ENCODE data around the gene NTRK3.

Gene NTRK3

DNA sequence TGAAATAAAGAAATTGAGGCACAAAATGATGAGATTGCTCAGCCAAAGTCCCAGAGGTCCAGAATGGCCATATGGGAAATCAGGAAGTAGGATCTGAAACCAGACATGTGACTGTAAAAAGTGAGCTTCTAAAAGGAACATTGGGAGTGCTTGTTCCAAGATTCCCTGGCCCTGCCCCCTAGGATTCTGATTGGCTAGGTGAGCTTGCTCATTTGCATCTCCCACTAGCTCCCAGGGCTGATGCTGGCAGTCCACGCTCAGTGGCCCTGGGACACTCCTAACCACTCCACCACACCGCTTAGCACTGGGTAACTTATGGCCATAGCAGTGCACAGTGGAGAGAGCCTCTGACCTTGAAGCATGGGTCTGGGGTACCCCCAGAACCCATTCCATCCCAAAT lies 326.7 kb downstream of the NTRK3 start:
- no peak for DNase-seq

DNA sequence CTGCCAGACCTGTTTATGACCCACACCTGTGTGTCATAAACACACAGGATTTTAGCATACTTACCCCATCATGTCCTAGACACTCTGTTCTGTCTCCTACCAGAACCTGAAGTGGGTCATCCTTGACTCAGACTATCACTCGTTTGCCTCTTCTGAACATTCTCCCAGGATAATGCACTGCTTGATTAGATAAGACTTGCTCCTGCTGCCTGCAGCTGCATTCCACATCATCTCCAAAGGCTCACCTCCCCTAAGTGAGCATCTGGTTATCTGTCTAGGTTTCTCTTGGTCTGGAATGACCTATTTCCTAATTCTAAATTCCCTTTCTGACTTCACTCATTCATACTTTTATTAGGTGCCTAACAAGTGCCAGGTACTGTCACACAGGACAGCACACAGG lies 332.1 kb downstream of the NTRK3 start:
- no peak for DNase-seq

DNA sequence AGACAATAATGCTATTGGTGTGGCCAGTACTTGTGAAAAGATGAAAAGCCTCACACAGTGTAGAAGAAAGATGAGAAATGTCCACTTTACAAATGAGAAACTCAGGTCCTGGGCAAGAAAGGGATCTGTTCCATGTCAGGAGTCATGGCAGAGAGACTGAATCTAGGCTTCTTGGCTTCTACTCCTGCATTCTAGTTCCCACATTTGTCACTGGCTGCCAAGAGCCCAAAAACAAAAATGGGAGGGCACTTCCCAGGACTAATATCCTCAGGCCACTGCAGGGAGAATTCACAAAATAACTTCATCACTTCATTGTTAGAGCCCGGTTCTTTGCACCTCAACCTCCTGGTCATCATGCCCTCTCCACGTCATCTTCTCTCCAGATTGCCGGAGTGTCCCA lies 337.5 kb downstream of the NTRK3 start:
- no peak for DNase-seq

DNA sequence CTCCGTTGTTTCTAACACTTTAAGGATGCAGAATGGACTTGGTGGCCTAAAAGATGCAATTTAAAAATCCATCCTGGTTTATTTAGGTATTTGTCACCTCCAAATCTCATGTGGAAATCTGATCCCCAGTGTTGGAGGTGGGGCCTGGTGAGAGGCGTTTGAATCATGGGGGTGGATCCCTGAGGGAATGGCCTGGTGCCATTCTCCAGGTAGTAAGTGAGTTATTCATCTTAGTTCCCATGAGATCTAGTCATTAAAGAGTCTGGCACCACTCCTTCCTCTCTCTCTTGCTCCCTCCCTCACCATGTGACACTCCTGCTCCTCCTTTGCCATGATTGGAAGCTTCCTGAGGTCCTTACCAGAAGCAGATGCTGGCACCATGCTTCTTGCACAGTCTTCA lies 339.1 kb downstream of the NTRK3 start:
- DNase-seq: no peak

DNA sequence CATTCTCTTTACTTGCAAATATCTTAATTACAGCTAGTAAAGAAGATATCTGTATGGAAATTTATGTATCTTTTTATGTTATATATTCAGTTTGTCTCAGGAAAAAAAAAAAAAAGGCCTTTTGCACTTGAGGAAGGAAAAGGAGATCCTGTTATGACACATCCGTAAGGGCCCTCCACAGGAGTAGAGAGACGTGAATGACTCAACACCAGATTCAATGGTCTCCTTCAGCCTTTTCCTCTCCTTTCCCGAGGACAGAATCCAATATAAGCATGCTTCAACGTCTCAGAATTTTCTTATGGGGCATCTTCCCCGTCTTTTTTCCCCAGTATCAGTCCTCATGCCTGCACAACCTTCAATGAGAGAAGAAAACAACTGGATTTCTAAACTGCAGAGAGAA lies 340.3 kb downstream of the NTRK3 start:
- no peak for DNase-seq

DNA sequence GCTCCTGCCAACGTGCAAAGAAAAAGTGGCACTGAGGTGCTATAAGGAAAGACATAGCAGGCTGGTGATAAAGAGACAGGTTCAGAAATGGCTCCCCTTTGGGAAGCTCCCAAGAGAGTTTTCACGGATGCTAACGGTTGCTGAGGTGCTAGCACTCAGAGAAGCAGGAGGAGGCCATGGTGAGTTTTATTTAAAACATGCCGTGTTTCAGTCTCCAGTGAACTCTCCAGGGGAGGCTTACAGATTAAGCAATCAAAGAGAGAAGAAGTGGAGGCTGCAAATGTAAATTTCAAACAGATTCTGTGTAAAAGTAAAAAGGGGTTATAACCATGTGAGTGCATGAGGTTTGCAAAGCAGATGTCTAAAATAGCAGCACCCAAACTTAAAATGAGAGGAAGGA lies 346.2 kb downstream of the NTRK3 start:
- no peak for DNase-seq

DNA sequence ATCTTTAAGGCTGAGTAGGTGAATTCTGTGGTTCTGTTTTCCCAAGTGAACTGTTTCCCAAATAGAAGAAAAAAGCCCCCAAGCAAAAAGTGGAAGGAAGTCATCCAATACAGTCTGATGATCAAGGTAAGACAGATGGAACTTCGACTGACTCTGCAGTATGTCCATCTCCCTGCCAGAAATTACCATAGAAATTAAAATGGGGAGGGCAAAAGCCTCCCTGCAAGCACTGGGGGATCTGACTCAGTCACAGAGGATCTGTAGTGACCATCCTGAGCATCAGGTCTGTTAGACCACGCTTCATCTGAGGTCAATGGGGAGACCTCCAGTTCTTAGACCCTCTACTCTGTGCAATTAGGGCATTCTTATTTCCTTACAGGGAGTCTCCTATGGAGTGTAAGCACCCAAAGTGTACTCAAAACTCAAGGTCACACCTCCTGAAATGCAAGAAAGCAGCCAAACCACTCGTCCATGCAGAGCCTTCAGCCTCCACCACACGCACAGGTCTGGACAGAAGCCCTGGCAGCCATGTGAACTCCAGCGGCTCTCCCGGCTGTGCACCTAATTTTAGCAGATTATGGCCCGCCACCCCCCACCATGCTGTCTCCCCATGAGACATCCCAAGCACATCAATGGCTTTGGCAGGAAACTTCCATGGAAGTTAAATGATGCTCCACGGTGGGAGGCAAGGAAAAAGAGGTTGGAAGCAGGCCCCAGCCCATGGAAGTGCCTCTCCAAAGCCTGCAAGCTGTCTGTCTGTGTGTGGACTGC lies 348.7 kb downstream of the NTRK3 start:
- no peak for DNase-seq

DNA sequence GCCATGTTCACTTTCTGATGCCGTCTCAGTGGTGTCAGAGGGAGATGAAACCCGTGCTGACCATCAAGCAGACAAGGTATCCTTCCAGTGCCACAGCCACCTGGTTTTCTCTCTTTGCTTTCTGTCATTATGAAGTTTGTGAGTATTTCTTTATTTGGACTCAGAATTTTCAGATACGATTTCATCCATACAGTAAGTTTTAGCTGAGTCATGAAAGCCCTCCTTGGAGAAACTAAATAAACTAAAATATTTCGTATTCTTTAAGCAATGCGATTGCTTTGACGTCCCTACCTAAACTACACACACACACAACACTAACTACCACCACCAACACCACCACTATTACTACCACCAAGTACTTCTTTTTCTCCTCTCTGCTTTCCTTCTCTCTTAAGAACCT lies 350.1 kb downstream of the NTRK3 start:
- no peak for DNase-seq

DNA sequence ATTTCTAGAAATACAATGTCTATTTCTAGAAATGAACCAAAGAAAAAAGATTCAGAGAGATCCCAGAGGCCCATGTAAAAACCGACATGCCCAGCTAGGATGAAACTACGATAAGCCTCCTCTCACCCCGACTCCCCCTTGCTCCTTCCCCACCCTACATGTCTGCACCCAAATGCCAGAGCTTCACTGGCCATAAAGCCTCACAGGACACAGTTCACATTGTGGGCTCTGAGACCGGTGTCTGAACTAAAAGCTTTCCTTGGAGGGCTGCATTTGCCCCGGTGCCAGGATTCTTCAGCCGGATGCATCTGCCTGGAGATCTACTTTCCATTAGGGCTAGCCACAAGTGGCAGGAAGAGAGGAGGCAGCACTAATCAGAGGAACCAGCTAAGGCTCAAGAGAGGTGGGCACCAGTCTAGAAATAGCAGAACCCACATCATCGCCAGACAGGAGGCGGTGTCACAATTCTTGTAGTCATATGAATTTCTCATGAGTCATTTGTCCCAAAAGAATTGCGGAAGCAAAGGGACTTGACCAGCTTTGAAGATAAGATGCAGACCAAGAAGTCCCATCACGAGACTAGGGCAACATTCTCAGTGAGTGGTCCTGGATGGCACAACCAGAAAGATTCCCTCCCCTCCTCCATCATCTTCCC lies 353.6 kb downstream of the NTRK3 start:
- no peak for DNase-seq

DNA sequence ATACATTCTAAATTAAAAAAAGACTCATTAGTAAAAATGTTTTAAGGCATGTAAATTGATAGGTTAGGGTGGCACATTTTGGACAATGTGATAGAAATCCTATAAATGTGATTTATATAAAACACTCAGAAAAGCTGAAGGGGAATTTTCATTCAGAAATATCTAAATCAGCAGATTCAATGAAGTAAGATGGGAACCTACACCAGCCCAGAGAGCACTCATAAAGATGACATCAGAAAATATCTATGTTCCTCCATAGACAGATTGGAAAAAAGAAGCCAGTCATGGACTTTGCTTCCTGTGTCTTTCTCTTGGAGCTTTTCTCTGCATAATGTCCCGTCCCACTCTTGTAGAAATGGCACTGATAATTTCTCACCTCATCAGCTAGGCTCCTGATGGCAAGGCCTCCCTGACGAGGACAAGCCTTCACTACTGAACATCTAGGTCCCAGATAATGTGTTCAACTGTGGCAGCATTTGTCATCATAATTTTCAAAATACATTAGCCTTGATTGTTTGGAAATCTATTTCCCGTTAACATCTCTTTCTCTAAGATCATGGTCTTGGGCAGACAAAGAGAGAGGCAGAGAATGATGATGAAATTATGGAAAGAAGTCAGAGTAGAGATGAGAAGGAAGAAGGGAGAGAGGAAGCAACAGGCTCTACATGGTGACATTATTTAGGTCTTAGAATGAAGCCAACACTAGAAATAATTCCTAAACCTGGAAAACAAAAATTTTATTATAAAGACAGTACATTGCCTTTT lies 354.4 kb downstream of the NTRK3 start:
- no peak for DNase-seq

DNA sequence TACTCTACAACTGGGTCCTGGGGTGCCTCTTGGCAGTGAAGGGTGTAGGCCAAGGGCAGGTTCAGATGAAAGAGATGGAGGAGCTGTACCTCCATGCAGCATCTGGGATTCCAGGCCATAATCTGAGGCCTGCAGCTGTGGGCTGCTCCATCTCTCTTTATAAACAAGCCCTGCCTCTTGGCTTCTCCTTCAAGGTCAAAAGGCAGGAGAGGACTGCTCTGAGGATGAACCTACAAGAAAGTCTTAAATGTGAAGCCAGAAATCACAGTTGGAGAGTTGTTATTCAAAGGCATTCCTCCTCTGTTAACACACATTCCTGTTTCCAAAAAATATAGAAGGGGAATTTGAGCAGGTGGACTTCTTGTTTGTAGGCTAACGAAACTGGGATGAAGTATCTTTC lies 355.5 kb downstream of the NTRK3 start:
- no peak for DNase-seq

DNA sequence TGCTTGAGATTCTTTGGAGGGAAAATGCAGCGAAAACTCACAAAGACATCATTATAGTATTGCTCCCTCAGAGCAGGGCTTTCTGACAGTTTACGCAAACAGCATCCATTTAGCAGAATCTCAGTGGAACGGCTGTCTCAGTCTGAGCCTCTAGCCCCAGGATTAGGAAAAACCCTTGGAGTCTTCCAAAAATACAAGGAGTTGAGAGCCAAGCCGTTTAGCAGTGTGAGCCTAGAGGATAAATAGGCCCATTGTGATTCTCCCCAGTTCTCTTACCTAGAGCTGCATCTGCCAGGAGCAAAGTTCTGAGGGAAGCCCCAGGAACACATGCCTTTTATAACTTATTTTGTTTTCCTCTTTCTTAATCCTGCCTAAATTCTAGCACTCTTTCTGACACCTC lies 359.6 kb downstream of the NTRK3 start:
- no peak for DNase-seq

DNA sequence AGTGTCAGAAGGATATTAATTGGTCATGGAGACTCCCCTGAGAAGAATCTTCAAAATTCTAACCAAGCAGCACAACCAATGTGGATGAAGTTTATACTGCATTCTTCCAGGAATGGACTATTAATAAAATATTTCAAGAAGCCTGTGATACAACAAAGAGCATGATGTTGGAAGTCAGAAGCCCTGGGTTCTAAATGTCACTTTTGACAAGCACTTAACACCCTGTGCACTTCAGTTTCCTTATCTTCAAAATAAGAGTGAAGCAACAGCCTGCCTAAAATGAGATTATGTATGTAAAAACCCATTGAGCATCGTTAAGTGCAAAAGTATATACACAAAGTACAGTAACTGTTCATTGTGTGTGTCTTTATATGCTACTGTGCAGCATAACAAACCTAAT lies 369.4 kb downstream of the NTRK3 start:
- DNase-seq: no peak

DNA sequence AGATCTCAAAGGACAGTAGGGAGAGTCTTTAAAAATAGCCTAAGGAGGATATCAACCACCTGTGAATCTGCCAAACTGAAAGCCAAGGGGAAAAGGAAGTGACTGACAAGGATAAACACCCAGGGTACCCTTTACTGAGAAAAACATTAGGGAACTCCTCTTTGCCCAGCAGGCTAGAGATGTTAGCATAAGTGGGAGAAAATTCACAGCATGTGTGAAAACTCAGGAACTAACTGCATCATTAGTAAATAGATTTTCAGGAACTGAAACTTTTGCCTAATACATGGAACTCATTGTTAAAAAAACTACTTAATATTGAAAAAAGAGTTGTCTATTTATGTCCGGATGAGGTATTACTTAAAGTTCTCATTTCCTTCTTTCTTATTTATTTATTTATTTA lies 375.5 kb downstream of the NTRK3 start:
- DNase-seq: no peak

DNA sequence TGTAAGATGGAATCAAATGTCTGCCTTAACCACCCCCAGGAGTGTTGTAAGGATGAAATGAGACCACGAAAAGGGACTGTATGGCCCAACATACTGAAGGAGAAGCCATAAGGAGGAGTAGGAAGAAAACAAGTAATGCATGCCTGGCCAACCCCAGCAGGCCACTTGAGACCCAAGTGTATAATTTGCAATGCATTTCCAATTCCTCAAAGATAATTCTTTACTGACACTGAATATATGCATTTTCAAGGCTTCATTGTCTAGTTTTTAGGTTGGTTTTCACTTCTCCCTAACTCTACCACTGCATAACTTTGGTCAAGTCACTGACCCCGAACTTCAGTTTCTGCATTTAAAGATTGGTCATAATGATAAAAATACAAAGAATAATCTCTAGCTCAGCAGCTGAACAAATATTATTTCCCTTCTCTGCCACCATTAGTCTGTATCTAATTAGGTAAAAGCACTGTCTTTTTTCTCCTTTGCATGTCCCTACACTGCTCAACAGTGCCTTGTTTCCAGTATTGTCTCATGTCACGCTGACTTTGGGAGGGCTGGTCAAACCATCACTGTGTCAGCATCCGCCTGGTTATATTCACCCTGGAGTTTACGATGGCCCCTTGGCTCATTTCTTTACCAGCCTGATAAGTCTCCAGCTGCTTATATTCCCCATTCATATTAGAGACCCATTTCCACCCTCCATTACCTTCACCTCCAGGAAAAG lies 378.6 kb downstream of the NTRK3 start:
- no peak for DNase-seq

DNA sequence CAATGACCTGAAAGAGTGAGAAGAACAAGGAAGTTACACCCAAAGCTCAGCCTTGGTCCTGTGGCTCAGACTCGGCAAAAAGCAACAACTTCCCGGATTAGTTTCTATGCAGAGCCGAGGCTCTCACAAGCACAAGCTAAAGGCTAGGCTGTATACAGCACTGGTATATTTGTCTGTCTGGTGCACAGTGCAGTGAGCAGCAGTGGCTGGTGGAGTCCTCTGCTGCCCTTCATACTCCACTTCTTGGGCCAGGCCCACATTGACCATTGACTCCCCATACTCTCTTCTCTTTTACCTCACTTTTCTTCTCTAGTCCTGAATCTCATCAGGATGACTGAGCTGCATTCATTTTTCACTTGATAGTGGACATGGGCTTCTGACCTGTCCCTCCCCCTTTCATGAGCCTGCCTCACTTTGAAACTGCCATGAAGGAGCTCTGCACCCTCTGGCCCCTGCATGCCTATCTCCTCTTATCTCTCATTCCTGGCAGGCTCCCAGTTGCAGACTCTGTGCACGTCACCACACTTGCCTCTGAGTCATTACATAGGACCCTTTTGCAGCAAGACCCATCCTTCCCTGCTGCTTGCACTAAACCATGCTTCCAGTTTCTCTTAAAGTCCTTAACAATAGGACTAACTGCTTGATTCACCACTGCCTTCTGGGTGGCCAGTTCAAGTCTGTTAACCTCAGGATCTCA lies 379.3 kb downstream of the NTRK3 start:
- DNase-seq: no peak

DNA sequence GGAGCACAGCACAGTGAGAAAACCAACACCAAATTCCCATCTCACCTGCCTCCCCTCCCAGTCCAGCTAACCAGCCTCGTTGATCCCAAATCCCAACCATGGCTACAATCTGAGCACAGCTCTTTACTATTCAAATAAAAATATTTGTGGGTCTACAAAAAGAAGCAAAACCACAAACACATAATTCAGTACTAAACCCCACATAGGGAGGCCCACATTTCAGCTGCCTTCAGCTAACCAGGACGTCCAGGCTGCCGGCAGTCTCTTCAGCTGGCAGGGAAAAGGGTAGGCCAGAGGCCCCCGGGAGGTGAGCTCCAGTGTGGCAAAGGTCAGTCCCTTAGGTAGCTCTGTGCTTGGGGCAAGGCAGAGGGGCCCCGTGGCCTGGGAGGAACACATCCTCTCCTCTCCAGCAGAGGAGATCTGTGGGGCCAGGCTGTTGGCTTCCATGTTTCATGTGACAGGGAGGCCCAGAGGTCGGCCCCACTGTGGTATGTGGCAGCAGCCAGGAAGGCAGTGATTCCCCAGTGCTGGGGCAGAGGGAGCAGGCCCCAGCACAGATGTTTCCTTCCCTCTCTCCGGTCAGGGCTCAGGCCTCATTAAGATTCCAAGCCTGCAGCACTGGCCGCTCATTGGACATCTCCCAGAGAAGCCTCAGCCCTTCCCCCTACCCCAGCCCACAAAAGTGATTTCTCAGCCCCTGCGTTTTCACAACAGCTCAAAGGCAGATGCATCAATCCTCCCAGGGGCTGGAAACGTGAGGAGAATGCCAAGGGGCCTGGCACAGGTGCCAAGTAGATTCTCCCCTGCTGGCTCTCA lies 381.4 kb downstream of the NTRK3 start:
- no peak for DNase-seq

DNA sequence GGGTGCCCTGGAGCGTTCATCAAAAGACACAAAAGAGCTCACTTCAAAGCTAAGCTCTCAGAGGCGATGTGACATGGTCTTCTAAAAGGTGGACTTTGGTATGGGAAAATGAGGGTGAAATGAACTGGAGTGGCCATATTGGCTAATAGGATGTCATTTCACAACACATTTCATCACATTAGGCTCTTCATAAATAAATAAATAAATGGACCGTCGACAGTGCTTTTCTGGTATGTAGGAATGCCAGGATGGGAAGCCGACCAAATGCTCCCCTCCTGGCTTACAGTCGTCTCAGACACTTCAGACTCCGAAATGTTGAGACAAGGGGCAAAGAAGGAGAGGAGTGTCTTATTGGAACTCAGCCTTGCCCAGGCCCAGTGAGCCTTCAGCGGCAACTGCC lies 383.0 kb downstream of the NTRK3 start:
- DNase-seq: no peak

DNA sequence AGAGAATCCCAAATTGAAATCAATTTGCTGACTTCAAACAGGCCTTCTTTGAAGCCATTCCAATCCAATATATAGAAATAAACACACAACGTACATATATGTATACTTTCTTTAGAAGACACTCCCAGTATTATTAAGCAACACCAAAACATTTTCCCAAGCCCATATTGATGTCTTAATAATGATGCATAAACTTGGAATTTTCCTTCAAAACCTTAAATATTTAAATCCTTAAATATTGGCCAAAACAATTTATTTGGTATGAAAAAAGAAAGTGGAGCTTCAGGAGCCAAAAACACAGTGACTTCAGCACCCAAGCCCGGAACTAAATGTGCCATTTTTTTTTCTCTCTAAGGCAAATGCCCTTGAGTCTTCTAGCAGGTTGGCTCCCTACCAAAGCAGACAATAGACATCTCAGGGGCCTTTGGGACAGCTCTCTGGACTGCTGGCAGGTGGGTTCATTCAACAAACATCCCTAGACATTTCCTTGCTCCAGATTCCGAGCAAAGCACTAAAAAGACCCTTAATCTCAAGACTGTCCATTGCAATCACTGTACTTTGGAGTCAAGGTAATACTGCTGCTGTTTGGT lies 384.7 kb downstream of the NTRK3 start:
- DNase-seq: no peak

DNA sequence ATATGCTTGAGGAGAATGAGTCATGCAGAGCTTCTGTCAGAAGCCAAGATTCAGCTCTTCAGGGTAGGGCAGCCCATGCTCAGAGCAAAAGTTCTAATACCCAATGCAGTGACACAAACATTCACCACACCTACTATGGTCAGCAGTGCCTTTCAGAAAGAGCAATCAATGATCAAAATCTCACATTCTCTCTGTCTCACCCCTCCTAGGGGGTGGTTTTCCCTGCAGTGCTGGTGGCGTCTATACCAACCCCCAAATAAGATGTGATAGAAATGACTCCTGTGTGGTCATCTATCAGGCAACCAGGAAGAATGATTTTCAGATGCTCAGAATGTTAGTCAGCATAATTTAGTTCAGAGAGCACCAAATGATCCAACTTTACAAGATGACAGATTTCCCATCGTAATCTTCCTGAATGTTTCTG lies 385.3 kb downstream of the NTRK3 start:
- no peak for DNase-seq

DNA sequence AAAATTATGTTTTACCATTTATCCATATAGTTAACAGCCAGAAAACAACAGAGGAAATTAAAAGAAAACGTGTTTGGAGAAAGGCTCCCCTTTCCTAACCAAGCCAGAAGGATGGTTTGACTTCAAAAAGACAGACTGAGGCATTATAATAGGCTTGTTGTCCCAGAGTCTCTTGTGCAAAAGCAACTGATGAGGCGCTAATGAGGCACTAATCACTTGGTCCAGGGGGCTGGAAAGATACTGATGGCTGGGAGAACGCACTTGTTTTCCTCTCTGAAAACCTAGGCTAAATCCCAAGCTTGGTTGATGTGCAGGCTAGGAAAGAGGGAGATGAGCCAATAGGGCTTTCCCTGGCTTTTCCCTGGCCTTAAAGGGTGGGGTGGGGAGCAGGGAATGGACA lies 389.6 kb downstream of the NTRK3 start:
- DNase-seq: no peak

DNA sequence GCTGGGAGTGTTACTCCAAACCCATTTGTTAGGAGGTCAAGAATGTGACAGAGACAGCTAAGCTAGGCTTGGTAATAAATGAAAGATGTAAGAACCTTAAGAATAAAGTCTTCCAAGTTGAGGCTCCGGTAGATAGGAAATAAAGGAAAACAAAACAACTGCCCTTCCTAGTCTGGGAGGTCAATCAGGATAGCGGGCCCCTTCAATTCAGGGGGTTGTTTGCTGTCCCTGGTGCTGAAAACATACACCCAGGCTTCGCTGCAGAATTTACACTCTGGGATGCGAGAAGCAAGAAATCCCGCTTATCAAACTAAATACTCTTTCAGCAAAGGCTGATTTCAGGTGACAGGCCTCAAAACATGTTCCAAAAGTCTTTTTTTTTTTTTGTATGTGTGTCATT lies 393.4 kb downstream of the NTRK3 start:
- no peak for DNase-seq
